ENCODE data around the gene SPESP1. TPM values are rescaled to one million over a fixed set of nuclear protein-coding genes. Genes with fewer than 3 reads are reported as not detected.

Gene SPESP1
- total RNA-seq, 1 donor from 2014 or later, result not detected

DNA sequence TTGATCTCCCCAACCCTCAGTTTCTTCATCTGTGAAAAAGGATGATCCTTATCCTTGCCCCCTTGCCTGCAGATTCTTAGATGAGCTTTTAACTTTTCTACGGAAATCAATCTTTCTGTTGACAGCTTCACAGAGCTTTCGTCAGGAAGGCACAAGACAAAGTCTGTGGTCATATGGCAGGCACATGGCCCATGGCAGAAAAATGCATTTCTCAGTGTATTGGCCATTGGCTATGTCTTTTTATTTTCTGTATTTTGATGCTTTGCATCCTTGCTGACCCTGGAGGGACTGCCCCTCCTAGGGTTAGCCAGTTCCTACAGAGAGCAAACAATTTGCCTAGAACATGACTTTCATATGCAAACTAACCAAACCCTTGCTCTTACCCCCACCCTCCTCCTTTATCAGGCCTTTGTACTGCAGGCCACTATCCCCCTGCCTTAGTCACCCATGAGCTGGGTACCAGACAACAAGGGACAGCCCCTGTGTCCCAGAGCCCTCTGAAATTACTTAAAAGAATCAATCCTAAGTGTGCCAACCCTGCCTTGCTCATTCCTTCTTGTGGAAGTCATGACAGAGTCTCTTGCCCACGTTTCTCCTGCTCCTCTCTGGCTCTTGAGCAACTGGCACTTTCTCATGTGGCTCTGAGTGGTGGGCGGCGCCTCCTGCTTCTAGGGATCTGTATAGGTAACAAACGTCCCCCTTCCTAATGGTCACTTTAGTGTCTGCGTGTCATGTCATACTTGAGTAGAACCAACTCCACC lies 60.1 kb downstream of the SPESP1 start:
- DNase-seq (ENCODE audit: low spot score, unreplicated experiment), result no peak
- Mint-ChIP-seq H3K9me3 (ENCODE audit: low read depth) (no peaks in the 10 kb centered on the region), H3K36me3 (ENCODE audit: insufficient read depth) (no peaks in the 10 kb centered on the region), H3K27ac (no peak overlapping the region), H3K27me3 (peaks cover 6% of the 10 kb centered on the region), H3K4me3 (ENCODE audit: low read depth) (no peak overlapping the region), H3K4me1 (ENCODE audit: low read depth) (peaks cover 12% of the 10 kb centered on the region)
- TF ChIP-seq, protein P1, sequence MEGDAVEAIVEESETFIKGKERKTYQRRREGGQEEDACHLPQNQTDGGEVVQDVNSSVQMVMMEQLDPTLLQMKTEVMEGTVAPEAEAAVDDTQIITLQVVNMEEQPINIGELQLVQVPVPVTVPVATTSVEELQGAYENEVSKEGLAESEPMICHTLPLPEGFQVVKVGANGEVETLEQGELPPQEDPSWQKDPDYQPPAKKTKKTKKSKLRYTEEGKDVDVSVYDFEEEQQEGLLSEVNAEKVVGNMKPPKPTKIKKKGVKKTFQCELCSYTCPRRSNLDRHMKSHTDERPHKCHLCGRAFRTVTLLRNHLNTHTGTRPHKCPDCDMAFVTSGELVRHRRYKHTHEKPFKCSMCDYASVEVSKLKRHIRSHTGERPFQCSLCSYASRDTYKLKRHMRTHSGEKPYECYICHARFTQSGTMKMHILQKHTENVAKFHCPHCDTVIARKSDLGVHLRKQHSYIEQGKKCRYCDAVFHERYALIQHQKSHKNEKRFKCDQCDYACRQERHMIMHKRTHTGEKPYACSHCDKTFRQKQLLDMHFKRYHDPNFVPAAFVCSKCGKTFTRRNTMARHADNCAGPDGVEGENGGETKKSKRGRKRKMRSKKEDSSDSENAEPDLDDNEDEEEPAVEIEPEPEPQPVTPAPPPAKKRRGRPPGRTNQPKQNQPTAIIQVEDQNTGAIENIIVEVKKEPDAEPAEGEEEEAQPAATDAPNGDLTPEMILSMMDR (IDR thresholded peaks at IDR 0.05; ENCODE audit: unreplicated experiment), result no peak

DNA sequence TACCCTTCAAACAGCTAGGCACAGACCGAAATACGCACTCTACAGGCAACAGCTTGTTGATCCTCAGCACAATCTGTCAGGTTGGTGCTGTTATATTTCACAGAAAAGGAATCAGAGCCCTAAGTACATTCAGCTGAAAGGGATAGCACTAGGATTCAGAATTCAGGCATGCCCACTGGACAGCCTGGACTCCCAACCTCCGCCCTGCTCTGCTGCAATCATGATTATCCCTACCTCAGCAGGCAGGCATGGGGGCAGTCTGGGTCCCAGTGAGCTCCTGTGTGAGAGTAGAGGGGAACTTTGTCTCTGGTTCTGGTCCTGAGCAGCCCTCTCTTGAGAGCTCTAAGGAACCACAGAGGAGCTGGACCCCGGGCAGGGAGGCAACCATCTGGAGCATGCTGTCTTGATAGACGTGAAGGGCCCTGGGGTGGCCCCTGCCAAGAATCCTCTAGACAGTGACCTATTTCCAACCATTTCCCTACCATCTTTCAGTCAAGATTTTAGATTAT lies 60.7 kb downstream of the SPESP1 start:
- no peak for DNase-seq (ENCODE audit: low spot score, unreplicated experiment)
- TF ChIP-seq, protein P1 (IDR thresholded peaks at IDR 0.05; ENCODE audit: unreplicated experiment), result no peak
- no peak overlapping the region for H3K4me3 Mint-ChIP-seq (ENCODE audit: low read depth)
- no peaks in the 10 kb centered on the region for H3K36me3 Mint-ChIP-seq (ENCODE audit: insufficient read depth)
- peaks cover 12% of the 10 kb centered on the region for H3K4me1 Mint-ChIP-seq (ENCODE audit: low read depth)
- peaks cover 6% of the 10 kb centered on the region for H3K27me3 Mint-ChIP-seq
- H3K9me3 Mint-ChIP-seq (ENCODE audit: low read depth), result no peaks in the 10 kb centered on the region
- H3K27ac Mint-ChIP-seq, result no peak overlapping the region

DNA sequence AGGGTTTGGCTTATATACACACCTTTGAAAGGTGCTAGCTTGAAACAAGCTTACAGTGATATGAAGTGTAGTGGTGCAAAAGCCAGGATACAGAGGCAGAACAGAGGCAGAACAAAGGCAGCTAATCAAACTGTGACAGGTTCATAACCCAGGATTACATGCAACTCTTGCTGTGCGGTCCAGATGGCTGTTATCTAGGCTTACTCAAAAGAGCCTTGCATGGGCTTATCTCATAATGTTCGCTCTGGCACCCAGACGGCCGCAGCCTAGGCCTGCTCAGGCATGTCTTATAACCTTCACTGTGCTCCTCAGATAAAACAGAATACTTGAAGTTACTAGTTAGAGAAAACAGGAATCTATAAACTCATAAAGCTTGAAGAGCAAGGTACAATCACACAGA lies 61.4 kb downstream of the SPESP1 start:
- H3K4me3 Mint-ChIP-seq (ENCODE audit: low read depth), result no peak overlapping the region
- peaks cover 12% of the 10 kb centered on the region for H3K4me1 Mint-ChIP-seq (ENCODE audit: low read depth)
- peak overlapping the region; percentile 11 for H3K27ac Mint-ChIP-seq
- no peaks in the 10 kb centered on the region for H3K9me3 Mint-ChIP-seq (ENCODE audit: low read depth)
- H3K36me3 Mint-ChIP-seq (ENCODE audit: insufficient read depth), result no peaks in the 10 kb centered on the region
- DNase-seq (ENCODE audit: low spot score, unreplicated experiment), result no peak
- peaks cover 6% of the 10 kb centered on the region for H3K27me3 Mint-ChIP-seq
- TF ChIP-seq, protein P1 (IDR thresholded peaks at IDR 0.05; ENCODE audit: unreplicated experiment), result no peak

DNA sequence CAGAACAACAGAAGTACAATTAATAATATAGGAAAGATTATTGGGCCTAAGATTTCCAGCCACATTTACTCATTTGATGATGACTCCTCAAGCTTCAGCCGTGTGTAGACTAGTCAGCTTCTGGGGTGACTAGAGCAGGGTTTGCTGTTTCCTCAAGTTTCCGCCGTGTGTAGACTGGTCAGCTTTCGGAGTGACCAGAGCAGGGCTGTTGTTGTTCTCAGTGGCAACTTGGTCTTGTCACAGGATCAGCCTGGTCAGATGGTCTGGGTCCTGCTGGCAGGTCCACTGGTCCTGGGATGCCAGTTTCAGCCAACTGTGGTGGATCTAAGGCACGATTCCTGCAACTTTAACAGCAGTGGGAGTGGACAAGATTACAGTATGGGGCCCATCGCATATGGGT lies 62.4 kb downstream of the SPESP1 start:
- Mint-ChIP-seq H3K27ac (no peak overlapping the region), H3K27me3 (peaks cover 6% of the 10 kb centered on the region)

DNA sequence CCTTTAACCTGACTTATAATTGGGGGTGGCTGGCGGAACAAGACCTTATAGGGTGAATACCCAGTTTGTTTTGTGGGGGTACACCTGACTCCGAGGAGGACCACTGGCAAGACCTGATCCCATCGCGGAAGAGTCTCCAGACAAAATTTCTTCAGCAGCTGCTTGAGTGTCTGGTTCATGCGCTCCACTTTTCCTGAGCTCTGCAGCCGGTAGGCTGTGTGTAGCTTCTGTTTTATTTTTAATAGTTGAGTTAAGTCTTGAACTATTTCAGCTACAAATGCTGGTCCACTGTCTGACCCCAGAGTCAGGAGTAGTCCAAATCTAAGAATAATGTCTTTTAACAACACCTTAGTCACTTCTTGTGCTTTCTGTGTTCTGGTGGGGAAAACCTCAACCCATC lies 63.0 kb downstream of the SPESP1 start:
- Mint-ChIP-seq H3K27ac (no peak overlapping the region), H3K9me3 (ENCODE audit: low read depth) (no peaks in the 10 kb centered on the region), H3K4me3 (ENCODE audit: low read depth) (no peak overlapping the region), H3K4me1 (ENCODE audit: low read depth) (peaks cover 12% of the 10 kb centered on the region), H3K36me3 (ENCODE audit: insufficient read depth) (no peaks in the 10 kb centered on the region), H3K27me3 (peaks cover 9% of the 10 kb centered on the region)
- no peak for DNase-seq (ENCODE audit: low spot score, unreplicated experiment)
- TF ChIP-seq, protein P1 (IDR thresholded peaks at IDR 0.05; ENCODE audit: unreplicated experiment), result no peak

More for the DNA sequence above, 62.4 kb downstream of the SPESP1 start:
- no peak for DNase-seq (ENCODE audit: low spot score, unreplicated experiment)
- no peak overlapping the region for H3K4me3 Mint-ChIP-seq (ENCODE audit: low read depth)
- H3K4me1 Mint-ChIP-seq (ENCODE audit: low read depth), result peaks cover 12% of the 10 kb centered on the region
- H3K36me3 Mint-ChIP-seq (ENCODE audit: insufficient read depth), result no peaks in the 10 kb centered on the region
- TF ChIP-seq, protein P1 (IDR thresholded peaks at IDR 0.05; ENCODE audit: unreplicated experiment), result no peak
- no peaks in the 10 kb centered on the region for H3K9me3 Mint-ChIP-seq (ENCODE audit: low read depth)

All from progenitor cell of endocrine pancreas (in vitro differentiated cells).